Natural killer cell (primary cell): ENCODE results near the gene RBP3. TPM values are rescaled to one million over a fixed set of nuclear protein-coding genes. Genes with fewer than 3 reads are reported as not detected.

Source experiments
- ATAC-seq, 3 donors: fragments of 150-1000 bp in 2 of 3; fragments of 200-7000 bp in 1 of 3; cut with Tn5 transposase; 1 replicate in 1 of 3; 2 replicates in 2 of 3; pipeline ENCODE4 v1.10.0; 2021; ENCODE audit warnings: mild to moderate bottlenecking in 2 of 3, moderate library complexity in 2 of 3
- DNase-seq, 2 donors: peaks; one replicate each; pipeline versions ENCODE4 v3.0.0 to v3.0.0-alpha.2; 2013 to 2021; ENCODE audit warnings: mixed read lengths in 1 of 2
- H3K27ac ChIP-seq: one replicate; pipeline ENCODE4 v1.5.1; 2013; ENCODE audit warnings: mild to moderate bottlenecking, low read length
- H3K27me3 ChIP-seq: one replicate; pipeline ENCODE4 v1.6.1; 2013; ENCODE audit warnings: low read length; ENCODE audit not compliant: control insufficient read depth, insufficient read depth
- H3K36me3 ChIP-seq: one replicate; pipeline ENCODE4 v1.6.1; 2013; ENCODE audit warnings: low read length; ENCODE audit not compliant: control insufficient read depth, insufficient read depth
- H3K4me1 ChIP-seq: one replicate; pipeline ENCODE4 v1.6.1; 2013; ENCODE audit warnings: low read length; ENCODE audit not compliant: control insufficient read depth, insufficient read depth
- H3K4me3 ChIP-seq: one replicate; pipeline ENCODE4 v1.5.1; 2013; ENCODE audit warnings: low read length
- H3K9me3 ChIP-seq: one replicate; pipeline ENCODE4 v1.6.1; 2013; ENCODE audit warnings: low read length; ENCODE audit not compliant: control insufficient read depth, insufficient read depth
- H3K27ac Mint-ChIP-seq, 2 donors: one replicate each; pipeline ENCODE4 v1.8.0; 2022; ENCODE audit warnings: mild to moderate bottlenecking in 2 of 2, mixed read lengths in 2 of 2, moderate library complexity in 1 of 2
- H3K27me3 Mint-ChIP-seq, 2 donors: one replicate each; pipeline ENCODE4 v1.8.0; 2022; ENCODE audit warnings: low read depth in 2 of 2, mixed read lengths in 2 of 2
- H3K36me3 Mint-ChIP-seq: one replicate; pipeline ENCODE4 v1.8.0; 2022; ENCODE audit warnings: mixed read lengths
- H3K4me1 Mint-ChIP-seq, 2 donors: one replicate each; pipeline ENCODE4 v1.8.0; 2022; ENCODE audit warnings: mixed read lengths in 2 of 2
- H3K4me3 Mint-ChIP-seq: one replicate; pipeline ENCODE4 v1.8.0; 2022; ENCODE audit warnings: mild to moderate bottlenecking, moderate library complexity, mixed read lengths
- H3K9me3 Mint-ChIP-seq, 2 donors: one replicate each; pipeline ENCODE4 v1.8.0; 2022; ENCODE audit warnings: mixed read lengths in 2 of 2
- CTCF ChIP-seq: fragments of 200-600 bp; IDR thresholded peaks from one replicate; pipeline ENCODE4 v1.8.0; 2022; ENCODE audit warnings: antibody characterized with exemption
- WGBS: methylation state at CpG from one replicate; pipeline ENCODE4 v1.1.7; 2013; ENCODE audit warnings: missing lambda C conversion rate; ENCODE audit not compliant: insufficient coverage; 5-methylcytosine and 5-hydroxymethylcytosine counted together
- intact Hi-C: fragments of 100-400 bp; cut with micrococcal nuclease; formaldehyde crosslinking; loops from one replicate; pipeline ENCODE4 v1.14.2; 2022
- total RNA-seq, 4 donors: library from RNA; stranded (reverse); fragments of 120-200 nt in 1 of 4; gene quantifications; one replicate each; pipeline versions ENCODE4 v1.2.3 to v1.2.4, GENCODE V29; 2013 to 2022

The RBP3 gene
- total RNA-seq, 3 donors from 2014 or later (not counting 1 experiment from before 2014, with no cell fraction given): not detected

GRCh38 chr10:47388879-47389278, 40.7 kb downstream of the RBP3 start:
- DNase-seq: no peak
- Histone ChIP-seq H3K4me1 (peaks cover 6% of the 10 kb centered on the region), H3K27ac (no peak overlapping the region), H3K36me3 (no peaks in the 10 kb centered on the region), H3K27me3 (no peaks in the 10 kb centered on the region), H3K9me3 (no peaks in the 10 kb centered on the region), H3K4me3 (no peak overlapping the region)
- intact Hi-C loops: no loop called here
- Mint-ChIP-seq H3K27me3 (peaks cover 18 to 34% of the 10 kb centered on the region in 2 donors), H3K4me3 (no peak overlapping the region), H3K9me3 (no peaks in the 10 kb centered on the region), H3K27ac (no peak overlapping the region), H3K4me1 (peaks cover 7 to 8% of the 10 kb centered on the region in 2 donors), H3K36me3 (no peaks in the 10 kb centered on the region)
- 86% methylated on average over 3 of the region's 4 CpGs for WGBS
- ATAC-seq: no peak
- TF ChIP-seq CTCF: no peak

- Mint-ChIP-seq H3K4me3 (no peak overlapping the region), H3K9me3 (no peaks in the 10 kb centered on the region), H3K36me3 (no peaks in the 10 kb centered on the region), H3K4me1 (peaks cover 4% of the 10 kb centered on the region in 2 donors), H3K27me3 (peaks cover 21 to 41% of the 10 kb centered on the region in 2 donors), H3K27ac (no peak overlapping the region)
- 91% methylated on average over 3 of the region's 3 CpGs for WGBS
- H3K27me3 ChIP-seq: no peaks in the 10 kb centered on the region
- H3K36me3 ChIP-seq: no peaks in the 10 kb centered on the region
- intact Hi-C loops: no loop called here
- H3K4me1 ChIP-seq: peaks cover 2% of the 10 kb centered on the region
- TF ChIP-seq CTCF: no peak
- DNase-seq (no peak), ATAC-seq (no peak)
- no peaks in the 10 kb centered on the region for H3K9me3 ChIP-seq
- H3K4me3 ChIP-seq: no peak overlapping the region
- no peak overlapping the region for H3K27ac ChIP-seq
Observed at GRCh38 chr10:47389619-47390018, 41.5 kb downstream of the RBP3 start.

- intact Hi-C loops: no loop called here
- Mint-ChIP-seq H3K27ac (no peak overlapping the region), H3K4me3 (no peak overlapping the region), H3K27me3 (peaks cover 31 to 57% of the 10 kb centered on the region in 2 donors), H3K4me1 (no peaks in the 10 kb centered on the region), H3K36me3 (no peaks in the 10 kb centered on the region), H3K9me3 (no peaks in the 10 kb centered on the region)
- H3K36me3 ChIP-seq: no peaks in the 10 kb centered on the region
- H3K4me1 ChIP-seq: no peaks in the 10 kb centered on the region
- TF ChIP-seq CTCF: no peak
- H3K4me3 ChIP-seq: no peak overlapping the region
- ATAC-seq: no peak
- no peak overlapping the region for H3K27ac ChIP-seq
- H3K27me3 ChIP-seq: no peaks in the 10 kb centered on the region
- H3K9me3 ChIP-seq: no peaks in the 10 kb centered on the region
- no peak for DNase-seq
Observed at GRCh38 chr10:47396311-47396717, 48.2 kb downstream of the RBP3 start.

GRCh38 chr10:47397256-47397655, 49.1 kb downstream of the RBP3 start:
- Mint-ChIP-seq H3K4me3 (no peak overlapping the region), H3K9me3 (no peaks in the 10 kb centered on the region), H3K27ac (no peak overlapping the region), H3K36me3 (no peaks in the 10 kb centered on the region), H3K27me3 (peaks cover 28 to 52% of the 10 kb centered on the region in 2 donors), H3K4me1 (no peaks in the 10 kb centered on the region)
- WGBS: 89% methylated on average over 6 of the region's 6 CpGs
- no peaks in the 10 kb centered on the region for H3K36me3 ChIP-seq
- H3K4me1 ChIP-seq: no peaks in the 10 kb centered on the region
- TF ChIP-seq CTCF: no peak
- ATAC-seq: no peak
- no peak overlapping the region for H3K27ac ChIP-seq
- no peak overlapping the region for H3K4me3 ChIP-seq
- no peaks in the 10 kb centered on the region for H3K27me3 ChIP-seq
- H3K9me3 ChIP-seq: no peaks in the 10 kb centered on the region
- intact Hi-C loops: no loop called here
- DNase-seq: no peak
